OCI-LY1 (cell line): Measurements from ENCODE around the gene PNPLA6.
A peak's percentile ranks its signal among the peaks of the same experiment; 100 is the strongest.
"Not testable (repeated sequence)": the region's sequence is repeated elsewhere in the genome, so short reads cannot be mapped to it uniquely, and the experiment has no call there.

Experiments
- H2AFZ ChIP-seq: fragments of 200-600 bp; sonication (generic), shearing (Covaris generic); 2 replicates; pipeline ENCODE4 v1.6.0; 2014; ENCODE audit warnings: antibody characterized with exemption, mild to moderate bottlenecking, low read length
- H3F3A ChIP-seq: fragments of 200-600 bp; sonication (generic), shearing (Covaris generic); 2 replicates; pipeline ENCODE4 v1.6.0; 2014; ENCODE audit warnings: mild to moderate bottlenecking, antibody characterized with exemption, low read length, moderate library complexity; ENCODE audit not compliant: insufficient read depth
- H3K27ac ChIP-seq: fragments of 200-600 bp; sonication (generic); 2 replicates; pipeline ENCODE4 v1.5.1; 2014; ENCODE audit warnings: low read length, mixed run types, mild to moderate bottlenecking, low read depth; ENCODE audit not compliant: poor library complexity, severe bottlenecking
- H3K27me3 ChIP-seq: fragments of 200-600 bp; sonication (generic); 2 replicates; pipeline ENCODE4 v1.6.0; 2014; ENCODE audit warnings: antibody characterized with exemption, mild to moderate bottlenecking, low read length, moderate library complexity; ENCODE audit not compliant: insufficient read depth
- H3K36me3 ChIP-seq: fragments of 200-600 bp; sonication (generic); 2 replicates; pipeline ENCODE4 v1.6.1; 2014; ENCODE audit warnings: mild to moderate bottlenecking, antibody characterized with exemption, low read length, moderate library complexity, mixed read lengths; ENCODE audit not compliant: insufficient read depth
- H3K4me1 ChIP-seq: fragments of 200-600 bp; sonication (generic); 2 replicates; pipeline ENCODE4 v1.5.1; 2014; ENCODE audit warnings: mild to moderate bottlenecking, low read length, moderate library complexity; ENCODE audit not compliant: insufficient read depth, severe bottlenecking
- H3K4me2 ChIP-seq: fragments of 200-600 bp; sonication (generic), shearing (Covaris generic); 2 replicates; pipeline ENCODE4 v1.6.1; 2014; ENCODE audit warnings: low read length
- H3K4me3 ChIP-seq: fragments of 200-600 bp; sonication (generic); 2 replicates; pipeline ENCODE4 v1.5.1; 2014; ENCODE audit warnings: low read length, low read depth, mild to moderate bottlenecking, mixed read lengths; ENCODE audit not compliant: poor library complexity, severe bottlenecking
- H3K79me2 ChIP-seq: fragments of 200-600 bp; shearing (Covaris generic); 2 replicates; pipeline ENCODE4 v1.6.1; 2016; ENCODE audit warnings: mixed run types, low read length, mixed read lengths; ENCODE audit not compliant: insufficient read depth
- H3K9ac ChIP-seq: fragments of 200-600 bp; sonication (generic), shearing (Covaris generic); 2 replicates; pipeline ENCODE4 v1.6.1; 2014; ENCODE audit warnings: mild to moderate bottlenecking, low read length, mixed read lengths
- H3K9me2 ChIP-seq: fragments of 200-600 bp; sonication (generic), shearing (Covaris generic); 2 replicates; pipeline ENCODE4 v1.6.1; 2014; ENCODE audit warnings: low read depth, mild to moderate bottlenecking, low read length, mixed read lengths
- H3K9me3 ChIP-seq: fragments of 200-600 bp; shearing (Covaris generic); 2 replicates; pipeline ENCODE4 v1.6.1; 2014; ENCODE audit warnings: low read length, mixed read lengths
- H4K20me1 ChIP-seq: fragments of 200-600 bp; sonication (generic), shearing (Covaris generic); 2 replicates; pipeline ENCODE4 v1.6.0; 2016; ENCODE audit warnings: mild to moderate bottlenecking, low read length; ENCODE audit not compliant: insufficient read depth
- CTCF ChIP-seq: fragments of 200-600 bp; sonication (generic), shearing (Covaris generic); IDR thresholded peaks from 2 replicates; pipeline ENCODE4 v1.5.1; 2017; ENCODE audit warnings: mild to moderate bottlenecking, antibody characterized with exemption, low read length, moderate library complexity, mixed read lengths
- EZH2 ChIP-seq: fragments of 200-600 bp; sonication (generic), shearing (Covaris generic); IDR thresholded peaks from 2 replicates; pipeline ENCODE4 v1.8.0; 2017; ENCODE audit warnings: borderline replicate concordance, mixed run types, mild to moderate bottlenecking, antibody characterized with exemption, low read length, moderate library complexity, mixed read lengths

PNPLA6 gene

DNA sequence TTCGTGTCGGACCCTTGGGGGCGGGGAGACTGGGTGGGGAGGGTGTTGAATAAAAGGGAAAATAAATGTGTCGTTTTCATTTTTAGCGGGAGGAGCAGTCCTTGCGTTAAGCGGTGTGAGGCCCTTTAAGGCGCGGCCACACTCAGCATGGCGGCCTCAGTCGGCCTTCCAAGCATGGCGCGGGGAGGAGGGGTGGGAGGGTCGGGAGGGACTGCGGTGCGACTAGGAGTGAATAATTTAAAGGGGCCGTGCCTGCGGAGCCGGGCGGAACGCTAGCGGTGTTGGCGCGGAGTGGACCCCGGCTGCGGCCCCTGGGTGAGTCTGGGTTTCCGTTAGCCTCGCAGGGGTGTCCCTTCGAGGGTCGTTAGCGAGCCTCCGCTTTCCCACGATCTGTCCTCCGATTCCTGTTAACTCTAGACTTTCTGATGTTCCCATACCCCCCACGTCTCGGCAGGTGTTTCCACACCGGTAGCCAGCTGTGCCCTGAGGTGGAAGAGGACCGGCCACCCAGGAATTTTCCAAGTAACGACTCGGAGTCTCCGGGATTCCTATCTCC lies 1.5 kb upstream of the PNPLA6 start:
- Histone ChIP-seq H3K9ac (peak overlapping the region; percentile 66; the same call in 1 of the 2 replicates), H3K27ac (no peak overlapping the region), H3K36me3 (peaks cover 14% of the 10 kb centered on the region), H3F3A (no peaks in the 10 kb centered on the region), H3K9me2 (no peaks in the 10 kb centered on the region), H2AFZ (no peak overlapping the region; the same call in 1 of the 2 replicates), H4K20me1 (no peaks in the 10 kb centered on the region), H3K4me2 (peak overlapping the region; percentile 81), H3K4me1 (peaks cover 13% of the 10 kb centered on the region), H3K79me2 (no peaks in the 10 kb centered on the region), H3K4me3 (peak overlapping the region; percentile 68), H3K9me3 (no peaks in the 10 kb centered on the region), H3K27me3 (no peaks in the 10 kb centered on the region)
- no peak for TF ChIP-seq EZH2
- no peak for TF ChIP-seq CTCF

DNA sequence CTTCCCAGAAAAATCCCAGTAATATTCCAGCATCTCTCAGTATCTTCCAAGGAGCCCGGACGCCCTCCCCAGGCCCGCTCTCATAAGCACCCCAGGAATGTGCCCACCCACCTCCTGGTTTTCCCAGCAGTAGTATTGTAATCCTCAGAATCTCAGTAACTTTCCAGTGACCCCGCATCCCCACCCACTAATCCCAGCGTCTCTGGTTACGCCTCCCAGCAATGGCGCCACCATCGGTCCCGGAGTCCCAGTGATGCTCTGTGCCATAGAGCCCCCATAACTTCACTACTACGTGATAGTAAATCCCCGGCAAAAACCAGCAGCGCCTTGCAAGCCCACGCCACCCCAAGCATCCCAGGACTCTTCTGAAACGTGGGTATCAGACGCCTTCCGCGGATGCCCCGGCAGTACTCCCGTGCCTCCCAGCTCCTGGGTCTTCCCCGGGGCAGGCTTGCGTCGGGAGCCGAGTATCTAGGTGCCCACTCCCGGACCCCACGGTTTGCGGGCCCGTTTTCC lies 928 bp upstream of the PNPLA6 start:
- Histone ChIP-seq H3K79me2 (no peaks in the 10 kb centered on the region), H3K9ac (peak overlapping the region; percentile 66), H2AFZ (no peak overlapping the region), H3K27ac (no peak overlapping the region), H3K9me2 (no peaks in the 10 kb centered on the region), H3K36me3 (peaks cover 15% of the 10 kb centered on the region), H3K27me3 (no peaks in the 10 kb centered on the region), H3K4me2 (peak overlapping the region; percentile 81), H3K4me1 (peaks cover 13% of the 10 kb centered on the region), H3K9me3 (no peaks in the 10 kb centered on the region), H3K4me3 (peak overlapping the region; percentile 68), H3F3A (no peaks in the 10 kb centered on the region), H4K20me1 (no peaks in the 10 kb centered on the region)
- TF ChIP-seq EZH2 (no peak), CTCF (no peak)

GRCh38 chr19:7535998-7536695 lies 630 bp downstream of the PNPLA6 start:
- Histone ChIP-seq H3K4me1 (peaks cover 13% of the 10 kb centered on the region), H3K27me3 (no peaks in the 10 kb centered on the region), H3K9ac (peak overlapping the region; percentile 66), H3K4me2 (peak overlapping the region; percentile 81), H3F3A (no peaks in the 10 kb centered on the region), H3K4me3 (peak overlapping the region; percentile 68), H3K79me2 (no peaks in the 10 kb centered on the region), H3K9me2 (no peaks in the 10 kb centered on the region), H4K20me1 (no peaks in the 10 kb centered on the region), H3K9me3 (no peaks in the 10 kb centered on the region), H2AFZ (no peak overlapping the region), H3K36me3 (peaks cover 24% of the 10 kb centered on the region), H3K27ac (no peak overlapping the region)
- TF ChIP-seq EZH2 (no peak), CTCF (no peak)

DNA sequence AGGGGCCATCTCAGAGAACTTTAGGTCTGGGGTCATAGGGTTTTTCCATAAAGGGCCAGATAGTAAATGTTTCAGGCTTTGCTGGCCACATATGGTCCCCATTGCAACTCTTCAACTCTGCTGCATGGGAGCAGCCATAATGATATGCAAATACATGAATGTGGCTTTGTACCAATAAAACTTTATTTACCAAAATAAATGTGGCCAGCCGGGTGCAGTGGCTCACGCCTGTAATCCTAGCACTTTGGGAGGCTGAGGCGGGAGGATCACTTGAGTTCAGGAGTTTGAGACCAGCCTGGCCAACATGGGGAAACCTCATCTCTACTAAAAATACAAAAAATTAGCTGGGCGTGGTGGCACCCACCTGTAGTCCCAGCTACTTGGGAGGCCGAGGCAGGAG lies 3.5 kb downstream of the PNPLA6 start:
- not testable (repeated sequence) for H3K9me3 ChIP-seq, H3K4me3 ChIP-seq, H3K27ac ChIP-seq, H3K27me3 ChIP-seq, H3F3A ChIP-seq, H3K9me2 ChIP-seq, H2AFZ ChIP-seq, H4K20me1 ChIP-seq, H3K4me1 ChIP-seq, H3K4me2 ChIP-seq, H3K9ac ChIP-seq, H3K79me2 ChIP-seq
- peaks cover 47% of the 10 kb centered on the region for H3K36me3 ChIP-seq
